Parathyroid adenoma (tissue), 2 donors: ENCODE measurements around the gene TRUB1.

Source experiments
- H2AFZ ChIP-seq: fragments of 300-600 bp; sonication (generic); one replicate; pipeline ENCODE4 v1.7.0; 2017; ENCODE audit warnings: antibody characterized with exemption, mild to moderate bottlenecking
- H3K27ac ChIP-seq: fragments of 300-600 bp; sonication (generic); one replicate; pipeline ENCODE4 v1.7.0; 2017
- H3K27me3 ChIP-seq: fragments of 300-600 bp; sonication (generic); one replicate; pipeline ENCODE4 v1.7.0; 2017; ENCODE audit warnings: low read length; ENCODE audit not compliant: control insufficient read depth, insufficient read depth
- H3K36me3 ChIP-seq: fragments of 300-600 bp; sonication (generic); one replicate; pipeline ENCODE4 v1.7.0; 2017; ENCODE audit warnings: low read length; ENCODE audit not compliant: control insufficient read depth, insufficient read depth
- H3K4me1 ChIP-seq: fragments of 300-600 bp; sonication (generic); one replicate; pipeline ENCODE4 v1.7.0; 2017; ENCODE audit warnings: control low read depth
- H3K4me2 ChIP-seq: fragments of 300-600 bp; sonication (generic); one replicate; pipeline ENCODE4 v1.7.0; 2017; ENCODE audit warnings: low read length
- H3K4me3 ChIP-seq: fragments of 300-600 bp; sonication (generic); one replicate; pipeline ENCODE4 v1.7.0; 2017; ENCODE audit warnings: low read depth, low read length
- H3K79me2 ChIP-seq: fragments of 300-600 bp; sonication (generic); one replicate; pipeline ENCODE4 v1.7.0; 2017; ENCODE audit warnings: control low read depth
- H3K9ac ChIP-seq: fragments of 300-600 bp; sonication (generic); one replicate; pipeline ENCODE4 v1.7.0; 2017; ENCODE audit warnings: mild to moderate bottlenecking
- H3K9me3 ChIP-seq: fragments of 300-600 bp; sonication (generic); one replicate; pipeline ENCODE4 v1.7.0; 2017; ENCODE audit warnings: low read length; ENCODE audit not compliant: control insufficient read depth
- TF ChIP-seq, protein P1 (sequence below): fragments of 300-600 bp; sonication (generic); IDR thresholded peaks from one replicate; pipeline ENCODE4 v1.7.0; 2017; ENCODE audit warnings: antibody characterized with exemption, mild to moderate bottlenecking
- donor health status: primary hyperparathyroidism.

The TRUB1 gene

DNA sequence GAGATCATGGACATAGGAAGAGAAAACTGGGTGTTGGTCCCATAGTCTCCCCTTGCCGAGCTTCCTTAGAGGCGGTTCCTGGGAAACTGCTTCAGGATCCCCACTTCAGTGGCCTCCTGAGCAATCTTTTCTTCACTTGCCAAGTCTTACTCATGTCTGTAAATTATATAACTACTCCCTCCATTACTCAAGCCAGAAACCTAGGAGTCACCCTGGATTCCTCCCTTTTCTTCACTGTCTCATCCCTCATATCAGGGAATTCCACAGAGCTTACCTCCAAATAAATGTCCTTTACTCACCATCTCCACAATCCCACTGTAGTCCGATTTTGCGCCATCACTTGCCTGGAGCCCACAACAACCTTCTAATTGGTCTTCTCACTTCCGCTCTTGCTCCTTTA lies 29.1 kb upstream of the TRUB1 start:
- Histone ChIP-seq H3K9me3 (no peaks in the 10 kb centered on the region), H3K79me2 (no peaks in the 10 kb centered on the region), H3K27ac (no peak overlapping the region), H3K4me3 (no peak overlapping the region), H3K36me3 (no peaks in the 10 kb centered on the region), H3K9ac (no peak overlapping the region), H3K4me2 (no peak overlapping the region), H2AFZ (no peak overlapping the region), H3K4me1 (no peaks in the 10 kb centered on the region), H3K27me3 (no peaks in the 10 kb centered on the region)
- TF ChIP-seq, protein P1, sequence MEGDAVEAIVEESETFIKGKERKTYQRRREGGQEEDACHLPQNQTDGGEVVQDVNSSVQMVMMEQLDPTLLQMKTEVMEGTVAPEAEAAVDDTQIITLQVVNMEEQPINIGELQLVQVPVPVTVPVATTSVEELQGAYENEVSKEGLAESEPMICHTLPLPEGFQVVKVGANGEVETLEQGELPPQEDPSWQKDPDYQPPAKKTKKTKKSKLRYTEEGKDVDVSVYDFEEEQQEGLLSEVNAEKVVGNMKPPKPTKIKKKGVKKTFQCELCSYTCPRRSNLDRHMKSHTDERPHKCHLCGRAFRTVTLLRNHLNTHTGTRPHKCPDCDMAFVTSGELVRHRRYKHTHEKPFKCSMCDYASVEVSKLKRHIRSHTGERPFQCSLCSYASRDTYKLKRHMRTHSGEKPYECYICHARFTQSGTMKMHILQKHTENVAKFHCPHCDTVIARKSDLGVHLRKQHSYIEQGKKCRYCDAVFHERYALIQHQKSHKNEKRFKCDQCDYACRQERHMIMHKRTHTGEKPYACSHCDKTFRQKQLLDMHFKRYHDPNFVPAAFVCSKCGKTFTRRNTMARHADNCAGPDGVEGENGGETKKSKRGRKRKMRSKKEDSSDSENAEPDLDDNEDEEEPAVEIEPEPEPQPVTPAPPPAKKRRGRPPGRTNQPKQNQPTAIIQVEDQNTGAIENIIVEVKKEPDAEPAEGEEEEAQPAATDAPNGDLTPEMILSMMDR = no peak

DNA sequence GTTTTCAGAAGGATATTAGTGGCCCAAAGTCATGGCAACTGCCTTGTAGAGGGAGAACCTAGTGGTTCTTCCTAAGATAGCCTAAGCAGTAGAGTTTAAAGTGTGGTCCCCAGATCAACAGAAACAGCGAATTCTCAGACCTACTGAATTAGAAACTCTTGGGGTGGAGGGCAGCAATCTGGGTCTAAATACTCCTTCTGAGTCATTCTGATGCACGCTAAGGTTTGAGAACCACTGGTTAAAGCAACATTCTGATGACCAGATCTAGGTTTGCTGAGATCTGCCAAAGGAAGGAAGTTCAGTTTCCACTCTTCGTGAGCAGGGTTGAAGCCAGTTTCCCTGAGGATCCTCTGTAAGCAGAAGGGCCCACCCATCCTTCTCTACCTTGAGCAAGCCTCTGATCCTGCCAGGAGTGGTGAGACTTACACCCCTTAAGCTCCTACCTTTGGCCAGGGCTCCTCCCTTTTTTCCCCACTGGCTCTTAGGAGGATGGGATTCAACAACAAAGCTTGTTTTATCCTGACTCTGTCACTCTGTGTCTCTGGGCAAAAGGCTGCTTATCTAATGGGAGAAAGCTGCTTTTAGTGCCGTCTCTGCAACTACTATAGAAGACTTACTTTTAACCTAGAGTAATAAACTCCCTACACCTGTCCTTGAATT lies 26.8 kb upstream of the TRUB1 start:
- no peak overlapping the region for H2AFZ ChIP-seq
- no peaks in the 10 kb centered on the region for H3K9me3 ChIP-seq
- H3K79me2 ChIP-seq = no peaks in the 10 kb centered on the region
- no peak overlapping the region for H3K9ac ChIP-seq
- no peaks in the 10 kb centered on the region for H3K27me3 ChIP-seq
- no peaks in the 10 kb centered on the region for H3K4me1 ChIP-seq
- TF ChIP-seq, protein P1 = no peak
- H3K4me2 ChIP-seq = no peak overlapping the region
- no peak overlapping the region for H3K4me3 ChIP-seq
- H3K27ac ChIP-seq = no peak overlapping the region
- H3K36me3 ChIP-seq = no peaks in the 10 kb centered on the region

GRCh38 chr10:114911801-114912469 lies 26.1 kb upstream of the TRUB1 start:
- H3K4me1 ChIP-seq = no peaks in the 10 kb centered on the region
- TF ChIP-seq, protein P1 = no peak

GRCh38 chr10:114912470-114912859 lies 25.5 kb upstream of the TRUB1 start:
- Histone ChIP-seq H3K36me3 (no peaks in the 10 kb centered on the region), H3K4me1 (no peaks in the 10 kb centered on the region), H3K27me3 (no peaks in the 10 kb centered on the region), H3K4me3 (no peak overlapping the region), H3K9me3 (no peaks in the 10 kb centered on the region), H3K27ac (no peak overlapping the region), H3K79me2 (no peaks in the 10 kb centered on the region), H2AFZ (peak overlapping the region; percentile 44), H3K4me2 (no peak overlapping the region), H3K9ac (no peak overlapping the region)
- TF ChIP-seq, protein P1 = no peak

More at GRCh38 chr10:114911801-114912469, 26.1 kb upstream of the TRUB1 start:
- no peak overlapping the region for H3K27ac ChIP-seq
- no peak overlapping the region for H3K9ac ChIP-seq
- no peaks in the 10 kb centered on the region for H3K79me2 ChIP-seq
- no peak overlapping the region for H3K4me2 ChIP-seq
- no peaks in the 10 kb centered on the region for H3K9me3 ChIP-seq
- no peaks in the 10 kb centered on the region for H3K36me3 ChIP-seq
- H3K4me3 ChIP-seq = no peak overlapping the region
- no peaks in the 10 kb centered on the region for H3K27me3 ChIP-seq
- peak overlapping the region; percentile 44 for H2AFZ ChIP-seq

DNA sequence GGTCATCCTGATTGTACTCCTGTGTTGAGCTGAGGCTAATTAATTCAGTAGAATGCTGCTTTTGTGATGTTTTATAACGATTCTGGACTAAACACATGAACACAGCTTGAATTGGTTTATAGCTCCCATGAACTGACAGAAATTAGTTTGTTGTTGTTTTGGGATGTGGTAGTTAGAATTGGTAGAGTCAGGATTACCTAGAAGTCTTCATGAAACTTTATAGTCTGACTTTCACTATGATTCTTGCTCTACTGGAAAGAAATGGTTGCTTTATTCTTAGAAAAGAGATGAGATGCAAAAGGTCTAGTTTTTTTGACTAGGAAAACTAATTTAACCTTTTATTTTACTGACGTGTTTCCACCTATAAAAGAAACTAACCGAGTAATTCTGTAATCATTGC lies 23.4 kb upstream of the TRUB1 start:
- no peaks in the 10 kb centered on the region for H3K27me3 ChIP-seq
- TF ChIP-seq, protein P1 = no peak

More for the DNA sequence above, 23.4 kb upstream of the TRUB1 start:
- Histone ChIP-seq H3K4me2 (no peak overlapping the region), H3K27ac (no peak overlapping the region), H3K79me2 (no peaks in the 10 kb centered on the region), H2AFZ (no peak overlapping the region), H3K4me3 (no peak overlapping the region), H3K9me3 (no peaks in the 10 kb centered on the region), H3K4me1 (no peaks in the 10 kb centered on the region), H3K9ac (no peak overlapping the region), H3K36me3 (no peaks in the 10 kb centered on the region)
